Activated naive CD4-positive, alpha-beta T cell treated with anti-CD3 and anti-CD28 coated beads, Interleukin-2, amount 50 U/mL, for 72 hours (primary cell): ENCODE measurements around the gene HRH4. TPM values are rescaled to one million over a fixed set of nuclear protein-coding genes. Genes with fewer than 3 reads are reported as not detected.

Experiments used
- ATAC-seq, 2 donors: fragments of 150-1000 bp; cut with Tn5 transposase; 2 replicates each; pipeline ENCODE4 v1.10.0; 2021; ENCODE audit warnings: mild to moderate bottlenecking in 2 of 2, moderate library complexity in 2 of 2
- DNase-seq, 2 donors: peaks; one replicate each; pipeline ENCODE4 v3.0.0; 2021 to 2022; ENCODE audit warnings: low spot score in 2 of 2
- H3K27ac Mint-ChIP-seq, 2 donors: one replicate each; pipeline ENCODE4 v1.8.0; 2022; ENCODE audit warnings: mild to moderate bottlenecking in 2 of 2, mixed read lengths in 2 of 2
- H3K36me3 Mint-ChIP-seq, 2 donors: one replicate each; pipeline ENCODE4 v1.8.0; 2022; ENCODE audit warnings: mixed read lengths in 2 of 2
- H3K9me3 Mint-ChIP-seq, 2 donors: one replicate each; pipeline ENCODE4 v1.8.0; 2022; ENCODE audit warnings: mixed read lengths in 2 of 2
- total RNA-seq, 2 donors: library from RNA; stranded (reverse); gene quantifications; one replicate each; pipeline ENCODE4 v1.2.3, GENCODE V29; 2022

The HRH4 gene
- total RNA-seq, result not detected

- peaks cover 0 to 11% of the 10 kb centered on the region in 2 donors for H3K36me3 Mint-ChIP-seq
- DNase-seq (no peak), ATAC-seq (peak in 1 of 2 donors; percentile 33)
- H3K9me3 Mint-ChIP-seq, result no peaks in the 10 kb centered on the region
- H3K27ac Mint-ChIP-seq, result no peak within 1 kb of the TSS
Observed at GRCh38 chr18:24460388-24460787, at the start of gene HRH4. TSS of gene HRH4 (plus strand) at chr18:24460637. CDS start at chr18:24460729, 92 bp downstream.

GRCh38 chr18:24413148-24413547 is 47.3 kb upstream of the HRH4 start:
- peak overlapping the region in 1 of 2 donors; percentile 41 for H3K27ac Mint-ChIP-seq
- DNase-seq (no peak), ATAC-seq (no peak)
- peaks cover 13 to 19% of the 10 kb centered on the region in 2 donors for H3K36me3 Mint-ChIP-seq
- peaks cover 11 to 12% of the 10 kb centered on the region in 2 donors for H3K9me3 Mint-ChIP-seq

GRCh38 chr18:24414349-24415003 is 46.0 kb upstream of the HRH4 start:
- DNase-seq (no peak), ATAC-seq (peak; percentile 76 to 96)
- Mint-ChIP-seq H3K9me3 (peaks cover 11 to 12% of the 10 kb centered on the region in 2 donors), H3K36me3 (peaks cover 13 to 19% of the 10 kb centered on the region in 2 donors), H3K27ac (no peak overlapping the region)

- no peak overlapping the region for H3K27ac Mint-ChIP-seq
- ATAC-seq, result no peak
- DNase-seq, result no peak
- peaks cover 12 to 17% of the 10 kb centered on the region in 2 donors for H3K36me3 Mint-ChIP-seq
- peaks cover 11 to 12% of the 10 kb centered on the region in 2 donors for H3K9me3 Mint-ChIP-seq
Observed at GRCh38 chr18:24417480-24417879, 43.0 kb upstream of the HRH4 start.

- no peak for ATAC-seq
- no peak for DNase-seq
- Mint-ChIP-seq H3K27ac (no peak overlapping the region), H3K36me3 (peaks cover 3 to 15% of the 10 kb centered on the region in 2 donors), H3K9me3 (peaks cover 2 to 6% of the 10 kb centered on the region in 2 donors)
Observed at GRCh38 chr18:24420551-24420950, 39.9 kb upstream of the HRH4 start.

GRCh38 chr18:24421831-24422230 is 38.6 kb upstream of the HRH4 start:
- peaks cover 9 to 13% of the 10 kb centered on the region in 2 donors for H3K9me3 Mint-ChIP-seq
- peaks cover 12 to 26% of the 10 kb centered on the region in 2 donors for H3K36me3 Mint-ChIP-seq
- DNase-seq (no peak), ATAC-seq (no peak)
- H3K27ac Mint-ChIP-seq, result no peak overlapping the region

- Mint-ChIP-seq H3K36me3 (peaks cover 26 to 38% of the 10 kb centered on the region in 2 donors), H3K9me3 (peaks cover 9 to 13% of the 10 kb centered on the region in 2 donors), H3K27ac (peak overlapping the region in 1 of 2 donors; percentile 91)
- no peak for ATAC-seq
- no peak for DNase-seq
Observed at GRCh38 chr18:24426073-24426397, 34.4 kb upstream of the HRH4 start.

- peak; percentile 93 to 95 for ATAC-seq
Observed at GRCh38 chr18:24426398-24427294, 33.8 kb upstream of the HRH4 start, which contains the start of gene IMPACT. TSS of gene IMPACT (plus strand) at chr18:24426670. CDS start at chr18:24426757, 87 bp downstream.

GRCh38 chr18:24427484-24427883 is 33.0 kb upstream of the HRH4 start:
- ATAC-seq (peak in 1 of 2 donors; percentile 21), DNase-seq (no peak)
- Mint-ChIP-seq H3K9me3 (peaks cover 9 to 13% of the 10 kb centered on the region in 2 donors), H3K27ac (peak overlapping the region; percentile 89 to 91), H3K36me3 (peaks cover 26 to 38% of the 10 kb centered on the region in 2 donors)

More at GRCh38 chr18:24426398-24427294, 33.8 kb upstream of the HRH4 start, which contains the start of gene IMPACT:
- Mint-ChIP-seq H3K27ac (peak within 1 kb of the TSS; percentile 89 to 91), H3K9me3 (peaks cover 9 to 13% of the 10 kb centered on the region in 2 donors), H3K36me3 (peaks cover 26 to 42% of the 10 kb centered on the region in 2 donors)
- DNase-seq, result peak; percentile 83 to 88

GRCh38 chr18:24428709-24429108 is 31.7 kb upstream of the HRH4 start:
- peaks cover 31 to 38% of the 10 kb centered on the region in 2 donors for H3K36me3 Mint-ChIP-seq
- H3K9me3 Mint-ChIP-seq, result peaks cover 9 to 10% of the 10 kb centered on the region in 2 donors
- no peak for ATAC-seq
- no peak for DNase-seq
- H3K27ac Mint-ChIP-seq, result no peak overlapping the region

GRCh38 chr18:24429188-24429587 is 31.2 kb upstream of the HRH4 start:
- DNase-seq (no peak), ATAC-seq (no peak)
- peaks cover 9% of the 10 kb centered on the region in 2 donors for H3K9me3 Mint-ChIP-seq
- peaks cover 31 to 36% of the 10 kb centered on the region in 2 donors for H3K36me3 Mint-ChIP-seq
- H3K27ac Mint-ChIP-seq, result no peak overlapping the region

GRCh38 chr18:24432618-24433017 is 27.8 kb upstream of the HRH4 start:
- peaks cover 11 to 17% of the 10 kb centered on the region in 2 donors for H3K36me3 Mint-ChIP-seq
- H3K27ac Mint-ChIP-seq, result no peak overlapping the region
- no peaks in the 10 kb centered on the region for H3K9me3 Mint-ChIP-seq
- no peak for ATAC-seq
- no peak for DNase-seq

GRCh38 chr18:24436939-24437338 is 23.5 kb upstream of the HRH4 start:
- DNase-seq (no peak), ATAC-seq (no peak)
- no peaks in the 10 kb centered on the region for H3K9me3 Mint-ChIP-seq
- H3K27ac Mint-ChIP-seq, result no peak overlapping the region
- H3K36me3 Mint-ChIP-seq, result peaks cover 13% of the 10 kb centered on the region in 2 donors

GRCh38 chr18:24443870-24444269 is 16.6 kb upstream of the HRH4 start:
- Mint-ChIP-seq H3K36me3 (peaks cover 6 to 10% of the 10 kb centered on the region in 2 donors), H3K27ac (no peak overlapping the region), H3K9me3 (no peaks in the 10 kb centered on the region)
- ATAC-seq, result no peak
- DNase-seq, result no peak

GRCh38 chr18:24446453-24446852 is 14.0 kb upstream of the HRH4 start:
- peaks cover 10 to 11% of the 10 kb centered on the region in 2 donors for H3K36me3 Mint-ChIP-seq
- H3K27ac Mint-ChIP-seq, result no peak overlapping the region
- H3K9me3 Mint-ChIP-seq, result no peaks in the 10 kb centered on the region
- ATAC-seq (no peak), DNase-seq (no peak)

- ATAC-seq (no peak), DNase-seq (no peak)
- no peak overlapping the region for H3K27ac Mint-ChIP-seq
- H3K9me3 Mint-ChIP-seq, result no peaks in the 10 kb centered on the region
- H3K36me3 Mint-ChIP-seq, result peaks cover 10 to 11% of the 10 kb centered on the region in 2 donors
Observed at GRCh38 chr18:24446953-24447538, 13.4 kb upstream of the HRH4 start.

- peaks cover 10 to 11% of the 10 kb centered on the region in 2 donors for H3K36me3 Mint-ChIP-seq
- H3K27ac Mint-ChIP-seq, result no peak overlapping the region
- no peaks in the 10 kb centered on the region for H3K9me3 Mint-ChIP-seq
- ATAC-seq (no peak), DNase-seq (no peak)
Observed at GRCh38 chr18:24447961-24448360, 12.5 kb upstream of the HRH4 start.
